B cell (primary cell): ENCODE data around the gene PRX.

Experiments used
- CTCF ChIP-seq: fragments of 200-600 bp; IDR thresholded peaks from one replicate; pipeline ENCODE4 v1.8.0; 2022; ENCODE audit warnings: antibody characterized with exemption, mild to moderate bottlenecking
- EZH2 ChIP-seq: IDR thresholded peaks from 2 replicates; pipeline ENCODE4 v1.6.1; 2012; ENCODE audit warnings: borderline replicate concordance, low read depth, mild to moderate bottlenecking, moderate library complexity, low read length; ENCODE audit not compliant: insufficient read depth, poor library complexity, severe bottlenecking

GRCh38 chr19:40370997-40371801, 42.0 kb downstream of the PRX start:
- TF ChIP-seq CTCF: no peak
- no peak for TF ChIP-seq EZH2
